Skeletal muscle satellite cell (primary cell): ENCODE results near the gene GRK3. TPM values are rescaled to one million over a fixed set of nuclear protein-coding genes. Genes with fewer than 3 reads are reported as not detected.
"Not testable (repeated sequence)": the region's sequence is repeated elsewhere in the genome, so short reads cannot be mapped to it uniquely, and the experiment has no call there.

Experiments used
- H3K27me3 ChIP-seq: 2 replicates; pipeline ENCODE4 v1.7.0; 2013; ENCODE audit warnings: low read length; ENCODE audit not compliant: control insufficient read depth, insufficient read depth
- H3K36me3 ChIP-seq: 2 replicates; pipeline ENCODE4 v1.7.0; 2013; ENCODE audit warnings: mild to moderate bottlenecking, control low read depth, low read length; ENCODE audit not compliant: insufficient read depth
- H3K4me1 ChIP-seq: 2 replicates; pipeline ENCODE4 v1.7.0; 2013; ENCODE audit warnings: low read length; ENCODE audit not compliant: control insufficient read depth, insufficient read depth
- H3K4me2 ChIP-seq: 2 replicates; pipeline ENCODE4 v1.7.0; 2013; ENCODE audit warnings: mild to moderate bottlenecking, low read length
- H3K4me3 ChIP-seq: 2 replicates; pipeline ENCODE4 v1.7.0; 2013; ENCODE audit warnings: low read length
- H3K9ac ChIP-seq: 2 replicates; pipeline ENCODE4 v1.7.0; 2013; ENCODE audit warnings: mild to moderate bottlenecking, low read depth, low read length, moderate library complexity
- H3K9me3 ChIP-seq: replicated peaks from 2 replicates; pipeline ENCODE4 v1.7.0; 2013; ENCODE audit warnings: mild to moderate bottlenecking, control low read depth, low read length
- total RNA-seq: library from RNA; depleted of rRNA; stranded (reverse); fragments of >200 nt; gene quantifications from 2 replicates; pipeline ENCODE4 v1.2.3, GENCODE V29; 2012; rRNA removed

GRK3 gene
- 1.7 and 2.5 TPM in 2 replicates for total RNA-seq

GRCh38 chr22:25564320-25564978 is at the start of gene GRK3:
TSS of gene GRK3 (plus strand) at chr22:25564675. CDS start at chr22:25565041, 366 bp downstream.
- H3K27me3 ChIP-seq, result peaks cover 55% of the 10 kb centered on the region
- H3K4me2 ChIP-seq, result peak within 1 kb of the TSS; percentile 88
- no peaks in the 10 kb centered on the region for H3K36me3 ChIP-seq
- peak within 1 kb of the TSS; percentile 83 for H3K4me3 ChIP-seq
- peaks cover 14% of the 10 kb centered on the region for H3K4me1 ChIP-seq
- H3K9me3 ChIP-seq, result no peaks in the 10 kb centered on the region
- H3K9ac ChIP-seq, result peak within 1 kb of the TSS; percentile 63

GRCh38 chr22:25518000-25518663 is 46.3 kb upstream of the GRK3 start:
- no peak overlapping the region for H3K4me2 ChIP-seq

GRCh38 chr22:25525376-25525775 is 39.1 kb upstream of the GRK3 start:
- Histone ChIP-seq H3K4me1 (peaks cover 2% of the 10 kb centered on the region), H3K4me3 (no peak overlapping the region), H3K9me3 (peaks cover 5% of the 10 kb centered on the region), H3K27me3 (no peaks in the 10 kb centered on the region), H3K9ac (no peak overlapping the region), H3K4me2 (no peak overlapping the region), H3K36me3 (no peaks in the 10 kb centered on the region)

More at GRCh38 chr22:25518000-25518663, 46.3 kb upstream of the GRK3 start:
- H3K4me3 ChIP-seq, result no peak overlapping the region
- no peaks in the 10 kb centered on the region for H3K36me3 ChIP-seq
- H3K27me3 ChIP-seq, result no peaks in the 10 kb centered on the region
- peaks cover 4% of the 10 kb centered on the region for H3K4me1 ChIP-seq
- no peak overlapping the region for H3K9ac ChIP-seq
- no peaks in the 10 kb centered on the region for H3K9me3 ChIP-seq

- not testable (repeated sequence) for H3K36me3 ChIP-seq, H3K4me3 ChIP-seq, H3K9me3 ChIP-seq, H3K4me2 ChIP-seq, H3K9ac ChIP-seq, H3K4me1 ChIP-seq, H3K27me3 ChIP-seq
Observed at GRCh38 chr22:25525804-25526584, 38.5 kb upstream of the GRK3 start.

GRCh38 chr22:25527016-25527415 is 37.5 kb upstream of the GRK3 start:
- H3K9ac ChIP-seq, H3K27me3 ChIP-seq, H3K9me3 ChIP-seq, H3K4me1 ChIP-seq, H3K36me3 ChIP-seq, H3K4me3 ChIP-seq: not testable (repeated sequence)
- H3K4me2 ChIP-seq, result peak overlapping the region; percentile 54

- H3K4me2 ChIP-seq, H3K9me3 ChIP-seq, H3K27me3 ChIP-seq, H3K4me1 ChIP-seq, H3K4me3 ChIP-seq, H3K9ac ChIP-seq, H3K36me3 ChIP-seq: not testable (repeated sequence)
Observed at GRCh38 chr22:25528068-25528467, 36.4 kb upstream of the GRK3 start.

GRCh38 chr22:25529059-25529458 is 35.4 kb upstream of the GRK3 start:
- H3K4me1 ChIP-seq, H3K9me3 ChIP-seq, H3K9ac ChIP-seq, H3K36me3 ChIP-seq, H3K4me2 ChIP-seq, H3K27me3 ChIP-seq, H3K4me3 ChIP-seq: not testable (repeated sequence)

- not testable (repeated sequence) for H3K27me3 ChIP-seq, H3K9me3 ChIP-seq, H3K9ac ChIP-seq, H3K36me3 ChIP-seq, H3K4me3 ChIP-seq, H3K4me1 ChIP-seq, H3K4me2 ChIP-seq
Observed at GRCh38 chr22:25529541-25530137, 34.8 kb upstream of the GRK3 start.

- H3K4me2 ChIP-seq, H3K4me1 ChIP-seq, H3K4me3 ChIP-seq, H3K27me3 ChIP-seq, H3K9ac ChIP-seq, H3K36me3 ChIP-seq, H3K9me3 ChIP-seq: not testable (repeated sequence)
Observed at GRCh38 chr22:25531677-25532076, 32.8 kb upstream of the GRK3 start.

GRCh38 chr22:25534724-25535123 is 29.8 kb upstream of the GRK3 start:
- H3K9ac ChIP-seq, result no peak overlapping the region
- peaks cover 5% of the 10 kb centered on the region for H3K4me1 ChIP-seq
- no peak overlapping the region for H3K4me2 ChIP-seq
- no peak overlapping the region for H3K4me3 ChIP-seq
- peaks cover 10% of the 10 kb centered on the region for H3K27me3 ChIP-seq
- H3K9me3 ChIP-seq, result no peaks in the 10 kb centered on the region
- no peaks in the 10 kb centered on the region for H3K36me3 ChIP-seq

- Histone ChIP-seq H3K27me3 (peaks cover 10% of the 10 kb centered on the region), H3K4me3 (no peak overlapping the region), H3K36me3 (no peaks in the 10 kb centered on the region), H3K4me2 (peak overlapping the region; percentile 4), H3K9me3 (no peaks in the 10 kb centered on the region), H3K4me1 (peaks cover 5% of the 10 kb centered on the region), H3K9ac (no peak overlapping the region)
Observed at GRCh38 chr22:25536589-25536988, 27.9 kb upstream of the GRK3 start.
